Occipital lobe (tissue), 2 donors: ENCODE results near the gene CCDC27. TPM values are rescaled to one million over a fixed set of nuclear protein-coding genes. Genes with fewer than 3 reads are reported as not detected.

ENCODE experiments used
- DNase-seq: peaks from one replicate; lab custom pipeline; 2025; lab: John Stamatoyannopoulos, UW
- total RNA-seq: library from RNA; depleted of rRNA; stranded (reverse); fragments of >200 nt; gene quantifications from one replicate; pipeline ENCODE4 v1.2.3, GENCODE V29; 2014

CCDC27 gene
- total RNA-seq, 1 donor from 2014 or later: not detected

- DNase-seq: no peak
Observed at GRCh38 chr1:3717715-3718601, 34.3 kb upstream of the CCDC27 start.

DNA sequence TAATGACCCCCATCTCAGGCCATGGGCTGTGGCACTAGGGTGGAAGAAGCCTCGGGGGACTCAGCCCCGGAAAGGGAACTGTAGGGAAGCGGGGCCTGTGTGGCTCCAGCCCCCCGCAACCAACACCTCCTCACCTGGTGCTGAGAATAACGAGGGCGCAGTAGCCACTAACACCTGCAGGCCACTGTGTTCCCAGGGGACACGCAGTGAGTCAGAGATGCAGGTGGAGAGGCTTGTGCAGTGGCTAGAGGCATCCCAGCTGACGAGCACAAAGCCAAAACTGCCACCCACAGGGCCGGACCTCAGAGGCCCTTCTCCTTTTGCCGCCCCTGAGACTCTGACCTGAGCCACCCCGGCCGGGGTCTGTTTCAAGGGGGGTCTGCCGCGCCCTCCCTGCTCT is 33.5 kb upstream of the CCDC27 start:
- DNase-seq: no peak

- no peak for DNase-seq
Observed at GRCh38 chr1:3721955-3722465, 30.2 kb upstream of the CCDC27 start.

DNA sequence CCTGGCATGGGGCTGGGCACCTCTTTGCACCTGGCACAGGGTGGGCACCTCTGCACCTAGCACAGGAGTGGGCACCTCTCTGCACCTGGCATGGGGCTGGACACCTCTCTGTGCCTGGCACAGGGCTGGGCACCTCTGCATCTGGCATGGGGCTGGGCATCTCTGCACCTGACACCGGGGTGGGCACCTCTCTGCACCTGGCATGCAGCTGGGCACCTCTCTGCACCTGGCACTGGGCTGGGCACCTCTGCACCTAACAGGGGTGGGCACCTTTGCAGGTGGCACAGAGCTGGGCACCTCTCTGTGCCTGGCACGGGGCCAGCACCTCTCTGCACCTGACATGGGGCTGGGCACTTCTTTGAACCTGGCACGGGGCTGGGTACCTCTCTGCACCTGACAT is 29.4 kb upstream of the CCDC27 start:
- no peak for DNase-seq

DNA sequence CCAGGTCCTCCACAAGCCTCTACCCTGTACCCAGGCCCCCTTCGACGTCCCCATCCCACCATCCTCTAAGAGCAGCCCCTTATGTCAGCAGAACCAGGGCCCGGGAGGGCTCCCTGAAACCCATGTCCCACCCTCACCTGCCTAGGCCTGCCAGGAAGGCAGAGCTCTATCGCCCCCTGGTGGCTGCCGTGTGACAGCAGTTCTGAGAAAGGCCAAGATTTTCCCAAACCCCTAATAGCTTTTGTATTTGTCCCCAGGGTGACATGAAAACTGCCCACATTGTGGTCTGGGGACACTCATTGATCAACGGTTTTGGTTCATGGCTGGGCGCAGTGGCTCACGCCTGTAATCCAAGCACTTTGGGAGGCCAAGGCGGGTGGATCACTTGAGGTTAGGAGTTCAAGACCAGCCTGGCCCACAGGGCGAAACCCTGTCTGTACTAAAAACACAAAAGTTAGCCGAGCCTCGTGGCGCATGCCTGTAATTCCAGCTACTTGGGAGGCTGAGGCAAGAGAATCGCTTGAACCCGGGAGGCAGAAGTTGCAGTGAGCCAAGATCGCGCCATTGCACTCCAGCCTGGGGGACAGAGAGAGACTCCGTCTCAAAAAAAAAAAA is 27.7 kb upstream of the CCDC27 start:
- peak; percentile 37 for DNase-seq

GRCh38 chr1:3725366-3725765 is 26.9 kb upstream of the CCDC27 start:
- no peak for DNase-seq

DNA sequence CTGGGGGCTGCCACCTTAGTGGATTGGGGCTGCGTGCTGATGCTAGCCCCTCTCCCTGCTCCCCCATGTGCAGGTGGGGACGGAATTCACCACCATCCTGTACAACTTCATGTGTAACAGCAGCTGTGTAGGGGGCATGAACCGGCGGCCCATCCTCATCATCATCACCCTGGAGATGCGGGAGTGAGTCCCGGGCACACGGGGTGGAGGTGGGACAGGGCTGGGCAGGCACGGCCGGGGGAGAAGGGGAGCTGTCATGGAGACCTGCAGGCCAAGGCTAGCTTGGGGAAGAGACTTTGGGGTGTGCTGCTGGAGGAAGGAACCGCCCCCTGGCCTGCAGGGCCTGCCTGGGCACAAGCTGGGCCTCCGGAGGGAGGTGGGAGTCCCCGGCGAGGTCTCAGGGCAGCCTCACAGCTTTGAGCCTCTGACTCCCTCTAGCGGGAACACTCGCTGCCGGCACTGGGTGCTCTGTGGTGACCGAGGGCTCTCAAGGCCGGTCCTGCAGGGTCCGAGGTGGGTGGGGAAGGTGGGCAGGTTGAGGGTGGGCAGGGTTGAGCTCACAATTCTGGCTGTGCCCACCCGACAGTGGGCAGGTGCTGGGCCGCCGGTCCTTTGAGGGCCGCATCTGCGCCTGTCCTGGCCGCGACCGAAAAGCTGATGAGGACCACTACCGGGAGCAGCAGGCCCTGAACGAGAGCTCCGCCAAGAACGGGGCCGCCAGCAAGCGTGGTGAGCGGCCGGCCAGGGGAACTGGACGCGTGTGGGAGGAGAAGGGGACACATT is 25.0 kb upstream of the CCDC27 start:
- DNase-seq: no peak

DNA sequence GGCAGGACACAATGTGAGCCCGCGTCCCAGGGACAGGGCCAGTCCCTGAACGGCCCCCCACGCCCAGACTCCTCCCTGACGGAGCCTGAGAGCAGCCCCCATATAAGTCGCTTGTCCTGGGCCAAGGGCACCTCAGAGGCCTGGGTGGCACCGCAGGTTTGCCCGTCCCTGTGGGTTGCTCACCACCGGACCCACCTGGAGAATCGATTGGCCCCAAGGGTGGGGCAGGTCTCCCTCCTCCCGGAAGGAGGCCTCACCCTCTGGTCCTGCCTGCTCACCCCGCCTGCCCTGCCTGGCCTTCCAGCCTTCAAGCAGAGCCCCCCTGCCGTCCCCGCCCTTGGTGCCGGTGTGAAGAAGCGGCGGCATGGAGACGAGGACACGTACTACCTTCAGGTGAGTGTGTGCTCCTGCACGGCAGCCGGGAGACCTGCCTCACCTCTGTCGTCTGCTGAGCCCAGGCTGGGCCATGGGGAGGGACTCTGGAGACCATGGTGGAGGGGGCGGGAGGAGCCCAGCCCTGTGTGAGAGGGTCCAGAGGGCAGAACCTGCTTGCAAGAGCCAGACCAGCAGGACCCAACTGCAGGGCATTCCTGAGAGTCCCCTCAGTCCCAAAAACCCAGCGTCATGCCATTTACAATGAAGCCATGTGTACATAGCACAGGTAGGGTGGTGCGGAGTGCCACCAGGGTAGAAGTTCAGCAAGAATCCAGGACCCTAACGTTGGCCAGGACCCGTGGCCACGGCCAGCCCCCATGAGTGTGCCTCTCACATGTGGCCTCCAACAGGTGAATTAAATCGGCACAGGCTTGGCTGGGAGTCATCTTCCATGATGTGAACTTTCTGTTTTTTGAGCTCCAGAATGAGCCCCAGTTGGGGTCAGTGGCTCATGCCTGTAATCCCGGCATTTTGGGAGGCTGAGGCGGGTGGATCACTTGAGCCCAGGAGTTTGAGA is 24.1 kb upstream of the CCDC27 start:
- DNase-seq: no peak

- DNase-seq: no peak
Observed at GRCh38 chr1:3729594-3730542, 22.4 kb upstream of the CCDC27 start.

DNA sequence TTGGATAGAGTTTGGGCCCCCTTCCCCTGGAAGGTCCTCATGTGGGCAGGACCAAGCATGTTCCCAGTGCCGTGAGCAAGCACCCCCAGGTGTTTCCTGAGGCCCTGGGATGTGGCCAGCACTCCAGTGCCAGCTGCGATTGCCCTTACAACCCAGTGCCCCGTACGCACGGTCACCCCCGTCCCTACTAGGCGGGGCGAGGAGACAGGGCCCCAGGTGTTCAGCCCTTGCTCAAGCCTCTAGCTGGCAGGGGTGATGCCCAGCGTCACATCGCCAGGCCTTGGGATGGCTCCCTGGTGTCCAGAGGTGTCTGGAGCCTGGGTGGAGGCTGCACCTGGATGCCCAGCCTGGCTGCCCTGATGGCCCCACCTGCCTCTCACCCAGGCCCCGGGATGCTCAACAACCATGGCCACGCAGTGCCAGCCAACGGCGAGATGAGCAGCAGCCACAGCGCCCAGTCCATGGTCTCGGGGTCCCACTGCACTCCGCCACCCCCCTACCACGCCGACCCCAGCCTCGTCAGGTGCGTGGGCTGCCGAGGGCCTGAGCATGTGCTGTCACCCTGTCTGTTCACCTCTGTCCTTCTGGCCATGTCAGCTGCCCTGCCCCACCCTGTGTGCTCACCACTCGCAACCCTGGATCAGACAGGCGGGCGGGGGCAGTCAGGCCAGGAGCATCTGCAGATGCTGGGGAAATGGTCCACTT is 21.6 kb upstream of the CCDC27 start:
- no peak for DNase-seq

DNA sequence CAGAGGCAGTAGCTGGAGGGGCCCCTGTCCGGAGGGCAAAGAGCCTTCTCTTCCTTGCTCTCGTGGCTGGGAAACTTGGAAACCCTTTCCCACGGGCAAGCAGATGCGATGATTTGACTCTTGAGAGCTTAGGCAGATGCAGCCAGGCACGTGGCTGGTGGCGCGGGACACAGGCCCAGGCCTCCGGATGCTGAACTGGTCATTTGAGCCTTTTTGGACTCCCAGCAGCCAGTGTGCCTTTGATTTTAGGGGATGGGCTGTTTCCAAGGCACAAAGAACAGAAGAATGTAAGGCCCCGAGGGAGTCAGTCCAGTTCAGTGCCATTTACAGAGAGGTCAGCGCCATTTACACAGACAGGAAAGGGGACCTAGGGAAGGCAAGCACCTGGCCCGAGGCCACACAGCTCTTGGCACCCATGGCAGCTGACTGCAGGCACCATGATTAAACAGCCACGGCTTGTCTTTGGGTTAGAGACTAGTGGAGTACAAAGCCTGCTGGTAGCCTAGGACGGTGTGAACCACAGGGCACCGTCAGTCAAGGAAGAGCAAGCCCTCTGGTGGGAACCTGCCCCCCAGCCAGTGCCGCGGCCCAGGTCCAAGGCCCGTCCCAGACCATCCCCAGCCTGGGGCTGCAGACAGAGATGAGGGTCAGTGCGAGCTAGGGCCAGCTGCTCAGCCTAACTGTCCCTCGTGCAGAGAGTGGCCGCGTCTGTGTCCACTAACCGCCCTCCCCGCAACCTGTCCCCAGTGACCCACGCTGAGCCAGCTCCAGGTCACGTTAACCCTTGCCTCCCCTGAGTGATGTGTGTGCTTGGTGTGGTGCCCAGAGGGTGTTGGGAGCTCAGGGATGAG is 20.4 kb upstream of the CCDC27 start:
- no peak for DNase-seq

DNA sequence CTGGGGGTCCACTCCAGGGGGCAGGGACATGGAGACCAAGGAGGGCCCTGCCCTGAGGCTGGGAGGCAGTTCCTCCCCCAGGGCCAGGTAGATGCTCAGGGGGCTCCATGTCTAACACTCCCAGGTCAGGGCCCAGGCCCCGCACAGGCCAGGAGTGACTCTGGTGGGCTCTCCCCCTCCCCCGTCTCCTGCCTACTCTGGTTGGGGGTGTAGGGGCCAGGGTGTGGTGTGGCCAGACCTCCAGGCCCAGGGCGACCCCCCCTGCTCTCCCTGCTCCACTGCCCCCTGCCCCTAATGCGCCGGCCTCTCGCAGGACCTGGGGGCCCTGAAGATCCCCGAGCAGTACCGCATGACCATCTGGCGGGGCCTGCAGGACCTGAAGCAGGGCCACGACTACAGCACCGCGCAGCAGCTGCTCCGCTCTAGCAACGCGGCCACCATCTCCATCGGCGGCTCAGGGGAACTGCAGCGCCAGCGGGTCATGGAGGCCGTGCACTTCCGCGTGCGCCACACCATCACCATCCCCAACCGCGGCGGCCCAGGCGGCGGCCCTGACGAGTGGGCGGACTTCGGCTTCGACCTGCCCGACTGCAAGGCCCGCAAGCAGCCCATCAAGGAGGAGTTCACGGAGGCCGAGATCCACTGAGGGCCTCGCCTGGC is 19.7 kb upstream of the CCDC27 start:
- no peak for DNase-seq

- DNase-seq: no peak
Observed at GRCh38 chr1:3733094-3733882, 19.0 kb upstream of the CCDC27 start.

DNA sequence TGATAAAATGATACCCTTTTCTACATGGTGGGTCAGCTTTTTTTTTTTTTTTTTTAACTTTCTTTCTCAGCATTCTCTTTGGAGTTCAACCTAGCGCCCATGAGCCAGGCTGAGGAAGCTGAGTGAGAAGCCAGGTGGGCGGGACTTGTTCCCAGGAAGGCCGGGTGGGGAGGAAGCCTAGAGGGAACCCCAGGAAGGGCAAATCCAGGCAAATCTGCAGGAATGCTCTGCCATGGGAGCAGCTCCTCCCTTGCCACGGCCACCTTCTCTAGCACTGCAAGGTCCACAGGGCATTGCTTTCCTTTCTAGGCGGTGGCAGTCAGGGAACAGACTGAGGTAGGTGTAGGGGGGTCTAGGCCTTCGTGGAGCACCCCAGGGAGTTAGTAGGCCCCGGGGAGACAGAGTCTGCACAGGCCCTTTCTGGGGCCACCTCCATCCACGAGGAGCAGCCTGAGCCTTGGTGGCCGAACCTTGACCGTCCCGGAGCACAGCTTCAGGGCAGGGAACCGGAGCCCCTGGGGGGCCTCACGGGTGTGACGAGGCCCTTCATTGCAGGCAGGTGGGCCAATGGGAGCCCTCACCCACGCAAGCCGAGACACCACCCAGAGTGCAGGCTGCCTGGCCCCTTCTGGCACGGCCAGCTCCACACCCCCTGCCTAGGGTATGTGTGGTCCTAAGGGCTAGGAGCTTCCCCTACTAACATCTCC is 18.2 kb upstream of the CCDC27 start:
- no peak for DNase-seq

- no peak for DNase-seq
Observed at GRCh38 chr1:3734602-3735001, 17.6 kb upstream of the CCDC27 start.

DNA sequence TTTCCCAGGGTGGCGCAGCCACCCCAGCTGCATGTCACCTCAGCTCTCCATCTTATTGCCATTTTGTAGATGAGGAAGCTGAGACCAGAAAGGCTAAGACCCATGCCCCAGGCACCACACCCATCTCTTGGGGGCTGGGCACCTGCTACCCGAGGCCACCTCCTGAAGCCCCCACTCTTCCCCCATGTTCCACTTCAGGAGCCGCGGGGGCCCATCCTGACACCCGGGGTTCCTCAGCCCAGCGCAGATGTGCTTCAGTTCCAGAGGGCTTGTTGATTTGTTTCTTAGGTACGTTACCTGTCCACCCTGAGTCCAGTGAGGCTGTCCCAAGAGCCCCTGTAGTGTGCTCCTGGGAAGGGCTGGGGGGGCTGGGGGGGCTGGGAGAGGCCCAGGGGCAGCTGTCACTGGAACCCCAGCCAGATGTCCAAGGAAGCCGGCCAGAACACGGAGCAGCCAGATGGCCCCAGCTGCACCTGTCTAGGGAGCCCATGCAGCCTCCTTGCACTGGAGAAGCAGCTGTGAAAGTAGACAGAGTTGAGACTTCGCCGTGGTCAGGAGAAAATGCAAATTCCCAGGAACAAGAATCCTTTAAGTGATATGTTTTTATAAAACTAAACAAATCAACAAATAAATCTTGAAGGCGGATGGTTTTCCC is 17.1 kb upstream of the CCDC27 start:
- DNase-seq: no peak
